ENCODE measurements around the gene TMEM108. TPM values are rescaled to one million over a fixed set of nuclear protein-coding genes. Genes with fewer than 3 reads are reported as not detected.

TMEM108 gene
- polyA plus RNA-seq, 1 of the 3 experiments (the other 2 are of a cell fraction) = 8.6 TPM

DNA sequence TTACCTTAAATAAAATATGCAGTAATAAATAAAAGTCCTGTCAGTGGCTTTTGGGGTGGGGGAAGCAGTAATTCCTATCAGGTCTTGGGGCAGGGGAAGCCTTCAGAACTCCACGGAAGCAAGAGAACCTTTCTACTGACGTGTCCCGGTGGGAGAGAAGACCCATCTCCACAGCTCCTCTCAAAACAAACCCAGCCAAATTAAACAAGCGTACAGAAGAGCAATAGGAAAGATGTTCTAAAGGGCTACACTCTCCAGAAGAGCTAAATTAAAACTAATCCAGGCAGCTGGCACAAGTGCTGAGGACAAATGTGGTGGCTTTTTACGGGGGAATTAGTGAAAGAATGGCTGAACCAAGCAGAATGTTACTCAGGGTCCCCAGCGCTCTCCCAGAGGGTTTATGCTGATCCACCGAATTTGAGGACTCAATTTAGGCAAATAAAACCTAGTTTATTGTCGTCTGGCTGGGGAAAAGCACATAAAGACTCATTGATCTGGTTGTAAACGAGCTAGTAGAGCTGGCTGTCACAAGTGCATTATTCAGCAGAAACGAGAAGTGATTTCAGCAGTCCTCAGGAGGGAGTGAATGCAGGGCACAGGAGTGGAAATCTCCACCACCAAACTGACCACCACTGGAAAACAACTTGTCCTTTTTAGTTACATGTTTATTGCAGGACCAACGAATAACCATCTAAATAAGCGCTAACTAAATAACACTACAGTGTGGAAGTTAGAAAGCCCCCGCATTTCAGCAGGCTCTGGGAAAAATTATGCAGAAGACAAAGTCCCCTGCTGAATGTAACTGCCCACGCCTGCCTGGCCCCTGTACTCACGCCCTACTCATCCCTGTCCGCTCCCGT is 375.2 kb downstream of the TMEM108 start (continued):
- TF ChIP-seq, protein P1, sequence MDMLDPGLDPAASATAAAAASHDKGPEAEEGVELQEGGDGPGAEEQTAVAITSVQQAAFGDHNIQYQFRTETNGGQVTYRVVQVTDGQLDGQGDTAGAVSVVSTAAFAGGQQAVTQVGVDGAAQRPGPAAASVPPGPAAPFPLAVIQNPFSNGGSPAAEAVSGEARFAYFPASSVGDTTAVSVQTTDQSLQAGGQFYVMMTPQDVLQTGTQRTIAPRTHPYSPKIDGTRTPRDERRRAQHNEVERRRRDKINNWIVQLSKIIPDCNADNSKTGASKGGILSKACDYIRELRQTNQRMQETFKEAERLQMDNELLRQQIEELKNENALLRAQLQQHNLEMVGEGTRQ (IDR thresholded peaks at IDR 0.05; ENCODE audit: borderline replicate concordance, low read depth, low read length) = no peak
- TF ChIP-seq, protein P2, sequence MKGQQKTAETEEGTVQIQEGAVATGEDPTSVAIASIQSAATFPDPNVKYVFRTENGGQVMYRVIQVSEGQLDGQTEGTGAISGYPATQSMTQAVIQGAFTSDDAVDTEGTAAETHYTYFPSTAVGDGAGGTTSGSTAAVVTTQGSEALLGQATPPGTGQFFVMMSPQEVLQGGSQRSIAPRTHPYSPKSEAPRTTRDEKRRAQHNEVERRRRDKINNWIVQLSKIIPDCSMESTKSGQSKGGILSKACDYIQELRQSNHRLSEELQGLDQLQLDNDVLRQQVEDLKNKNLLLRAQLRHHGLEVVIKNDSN (IDR thresholded peaks at IDR 0.05; ENCODE audit: borderline replicate concordance, low read depth) = no peak

DNA sequence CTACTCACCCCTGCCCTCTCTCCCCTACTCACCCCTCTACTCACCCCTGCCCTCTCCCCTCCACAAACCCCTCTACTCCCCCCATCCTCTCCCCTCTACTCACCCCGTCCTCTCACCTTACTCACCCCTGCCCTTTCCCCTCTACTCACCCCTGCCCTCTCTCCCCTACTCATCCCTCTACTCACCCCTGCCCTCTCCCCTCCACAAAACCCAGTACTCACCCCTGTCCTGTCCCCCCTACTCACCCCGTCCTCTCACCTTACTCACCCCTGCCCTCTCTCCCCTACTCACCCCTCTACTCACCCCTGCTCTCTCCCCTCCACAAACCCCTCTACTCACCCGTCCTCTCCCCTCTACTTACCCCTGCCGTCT is 375.8 kb downstream of the TMEM108 start:
- H3K4me1 ChIP-seq (ENCODE audit: control insufficient read depth in 1 of 2, insufficient read depth in 2 of 2, low read depth in 1 of 2, low read length in 1 of 2) = no peaks in the 10 kb centered on the region; a peak in 1 of 4 replicates
- no peaks in the 10 kb centered on the region for H3K9me3 ChIP-seq
- ChIA-PET POLR2A (no interaction called here), CTCF (interaction anchor here (1.0 to 2.0 kb wide), 2 partner anchors 10 to 683 kb away, joined by 4 to 8 read pairs; no protein-coding TSS in a partner anchor)
- TF ChIP-seq GABPA (IDR thresholded peaks at IDR 0.05; ENCODE audit: low read depth) (no peak), TEAD4 (IDR thresholded peaks at IDR 0.05; ENCODE audit: borderline replicate concordance, insufficient read depth) (no peak), FOXJ3 (CRISPR knock-in tag; IDR thresholded peaks at IDR 0.05) (no peak), MEF2A (IDR thresholded peaks at IDR 0.05; ENCODE audit: borderline replicate concordance, low read depth) (no peak), TAF1 (IDR thresholded peaks at IDR 0.05; ENCODE audit: borderline replicate concordance, low read depth, low read length) (no peak), NRF1 (IDR thresholded peaks at IDR 0.05; ENCODE audit: low read depth, low read length) (no peak), POLR2AphosphoS5 (IDR thresholded peaks at IDR 0.05; ENCODE audit: low read depth, low read length) (no peak)
- TF ChIP-seq, protein P3, sequence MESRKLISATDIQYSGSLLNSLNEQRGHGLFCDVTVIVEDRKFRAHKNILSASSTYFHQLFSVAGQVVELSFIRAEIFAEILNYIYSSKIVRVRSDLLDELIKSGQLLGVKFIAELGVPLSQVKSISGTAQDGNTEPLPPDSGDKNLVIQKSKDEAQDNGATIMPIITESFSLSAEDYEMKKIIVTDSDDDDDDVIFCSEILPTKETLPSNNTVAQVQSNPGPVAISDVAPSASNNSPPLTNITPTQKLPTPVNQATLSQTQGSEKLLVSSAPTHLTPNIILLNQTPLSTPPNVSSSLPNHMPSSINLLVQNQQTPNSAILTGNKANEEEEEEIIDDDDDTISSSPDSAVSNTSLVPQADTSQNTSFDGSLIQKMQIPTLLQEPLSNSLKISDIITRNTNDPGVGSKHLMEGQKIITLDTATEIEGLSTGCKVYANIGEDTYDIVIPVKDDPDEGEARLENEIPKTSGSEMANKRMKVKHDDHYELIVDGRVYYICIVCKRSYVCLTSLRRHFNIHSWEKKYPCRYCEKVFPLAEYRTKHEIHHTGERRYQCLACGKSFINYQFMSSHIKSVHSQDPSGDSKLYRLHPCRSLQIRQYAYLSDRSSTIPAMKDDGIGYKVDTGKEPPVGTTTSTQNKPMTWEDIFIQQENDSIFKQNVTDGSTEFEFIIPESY (IDR thresholded peaks at IDR 0.05; ENCODE audit: borderline replicate concordance, low read depth) = no peak
- H3K4me2 ChIP-seq = no peak overlapping the region
- no peaks in the 10 kb centered on the region for H3K79me2 ChIP-seq (ENCODE audit: insufficient read depth)
- no peak overlapping the region for H3K27ac ChIP-seq (ENCODE audit: low read depth in 2 of 2, low read length in 1 of 2)
- H3K9ac ChIP-seq = no peak overlapping the region
- WGBS (ENCODE audit: low lambda C conversion rate) = 43% methylated on average over 4 of the region's 4 CpGs
- no peaks in the 10 kb centered on the region for H3K9me2 ChIP-seq
- H3K36me3 ChIP-seq (replicated peaks in 1 of 2; ENCODE audit: control insufficient read depth in 1 of 2, insufficient read depth in 2 of 2, low read length in 1 of 2) = no peaks in the 10 kb centered on the region
- H3K27me3 ChIP-seq (ENCODE audit: insufficient read depth) = no peaks in the 10 kb centered on the region
- no peak overlapping the region for H3K4me3 ChIP-seq (ENCODE audit: low read depth in 2 of 2, low read length in 1 of 2)
- H2AFZ ChIP-seq (ENCODE audit: low read depth) = no peak overlapping the region
- no peaks in the 10 kb centered on the region for H4K20me1 ChIP-seq (ENCODE audit: insufficient read depth)
- peaks cover 10% of the 10 kb centered on the region for H3F3A ChIP-seq (replicated peaks; ENCODE audit: insufficient read depth)
- no peak for DNase-seq

DNA sequence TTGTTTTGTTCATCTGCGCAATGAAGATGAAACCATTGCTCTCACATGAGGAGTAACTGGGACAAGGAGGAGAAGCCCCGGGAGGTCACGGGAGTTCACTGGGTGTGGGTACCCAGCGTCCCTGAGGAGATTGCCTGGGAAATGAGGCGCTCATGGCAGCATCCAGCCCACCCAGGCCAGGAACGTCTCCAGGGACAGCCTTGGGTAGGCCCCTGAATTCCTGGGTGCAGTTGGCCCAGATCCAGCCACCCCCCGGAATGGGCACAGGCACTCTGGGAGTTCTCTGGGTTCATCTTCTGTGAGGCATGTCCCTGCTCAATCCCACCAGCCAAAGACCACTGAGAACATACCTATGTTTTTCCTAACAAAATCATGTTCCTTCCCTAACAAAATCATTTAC is 380.2 kb downstream of the TMEM108 start:
- H3F3A ChIP-seq (replicated peaks; ENCODE audit: insufficient read depth) = peaks cover 2% of the 10 kb centered on the region
- H2AFZ ChIP-seq (ENCODE audit: low read depth) = no peak overlapping the region
- no peak overlapping the region for H3K9ac ChIP-seq
- no peak overlapping the region for H3K27ac ChIP-seq (ENCODE audit: low read depth in 2 of 2, low read length in 1 of 2)
- ChIA-PET POLR2A (no interaction called here), CTCF (no interaction called here)
- H3K27me3 ChIP-seq (ENCODE audit: insufficient read depth) = no peaks in the 10 kb centered on the region
- no peaks in the 10 kb centered on the region for H3K9me3 ChIP-seq
- no peaks in the 10 kb centered on the region; a peak in 1 of 4 replicates for H3K4me1 ChIP-seq (ENCODE audit: control insufficient read depth in 1 of 2, insufficient read depth in 2 of 2, low read depth in 1 of 2, low read length in 1 of 2)
- WGBS (ENCODE audit: low lambda C conversion rate) = 81% methylated on average over 6 of the region's 7 CpGs
- H3K4me3 ChIP-seq (ENCODE audit: low read depth in 2 of 2, low read length in 1 of 2) = no peak overlapping the region
- no peaks in the 10 kb centered on the region for H3K9me2 ChIP-seq
- H3K4me2 ChIP-seq = no peak overlapping the region
- H4K20me1 ChIP-seq (ENCODE audit: insufficient read depth) = no peaks in the 10 kb centered on the region
- no peaks in the 10 kb centered on the region for H3K36me3 ChIP-seq (replicated peaks in 1 of 2; ENCODE audit: control insufficient read depth in 1 of 2, insufficient read depth in 2 of 2, low read length in 1 of 2)
- DNase-seq = no peak
- H3K79me2 ChIP-seq (ENCODE audit: insufficient read depth) = no peaks in the 10 kb centered on the region
- TF ChIP-seq, protein P2 (IDR thresholded peaks at IDR 0.05; ENCODE audit: borderline replicate concordance, low read depth) = no peak
- TF ChIP-seq NFIC (IDR thresholded peaks at IDR 0.05; ENCODE audit: borderline replicate concordance) (no peak), GABPA (IDR thresholded peaks at IDR 0.05; ENCODE audit: low read depth) (no peak), TAF1 (IDR thresholded peaks at IDR 0.05; ENCODE audit: borderline replicate concordance, low read depth, low read length) (no peak), SIN3A (IDR thresholded peaks at IDR 0.05; ENCODE audit: borderline replicate concordance, low read depth, low read length) (no peak), FOSL2 (IDR thresholded peaks at IDR 0.05; ENCODE audit: borderline replicate concordance, low read depth) (no peak), MXI1 (IDR thresholded peaks at IDR 0.05; ENCODE audit: low read depth, low read length) (no peak), CHD2 (IDR thresholded peaks at IDR 0.05; ENCODE audit: low read length, partially characterized antibody) (no peak), YY1 (IDR thresholded peaks at IDR 0.05; ENCODE audit: low read depth) (no peak), NRF1 (IDR thresholded peaks at IDR 0.05; ENCODE audit: low read depth, low read length) (no peak)

Data from SK-N-SH (cell line).